Suppressor macrophage treated with lipopolysaccharide for 4 hours (primary cell): ENCODE results near the gene MRPL28.
"Not testable (repeated sequence)": the region's sequence is repeated elsewhere in the genome, so short reads cannot be mapped to it uniquely, and the experiment has no call there.

Source experiments
- DNase-seq: peaks from one replicate; pipeline ENCODE4 v3.0.0-alpha.2; 2020

Gene MRPL28

DNA sequence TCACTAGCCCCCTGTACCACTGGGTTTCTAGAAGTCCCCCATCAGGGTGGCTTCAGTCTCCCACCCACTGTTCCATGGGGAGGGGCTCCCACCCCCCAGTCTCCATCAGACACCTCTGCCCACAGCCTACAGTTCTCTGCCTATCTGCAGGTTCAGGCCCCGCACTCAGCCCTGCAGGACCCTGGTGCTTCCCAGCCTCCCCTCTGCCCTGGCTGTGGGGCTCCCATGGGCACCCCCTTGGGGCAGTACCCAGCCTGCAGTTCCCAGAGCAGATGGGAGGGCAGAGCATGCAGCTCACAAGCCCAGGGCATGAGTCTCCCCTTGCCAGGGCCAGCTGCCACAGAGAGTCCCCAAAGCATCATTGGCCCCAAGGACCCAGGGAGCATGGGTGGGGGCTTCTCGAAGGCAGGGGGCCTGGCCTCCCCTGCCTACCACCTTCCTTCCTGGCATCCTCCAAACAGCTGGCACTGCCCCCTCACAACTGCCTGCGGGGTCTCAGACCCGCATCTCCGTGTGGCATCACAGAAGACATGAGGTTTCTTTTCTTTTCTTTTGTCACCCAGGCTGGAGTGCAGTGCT is 2.8 kb upstream of the MRPL28 start:
- DNase-seq: no peak

DNA sequence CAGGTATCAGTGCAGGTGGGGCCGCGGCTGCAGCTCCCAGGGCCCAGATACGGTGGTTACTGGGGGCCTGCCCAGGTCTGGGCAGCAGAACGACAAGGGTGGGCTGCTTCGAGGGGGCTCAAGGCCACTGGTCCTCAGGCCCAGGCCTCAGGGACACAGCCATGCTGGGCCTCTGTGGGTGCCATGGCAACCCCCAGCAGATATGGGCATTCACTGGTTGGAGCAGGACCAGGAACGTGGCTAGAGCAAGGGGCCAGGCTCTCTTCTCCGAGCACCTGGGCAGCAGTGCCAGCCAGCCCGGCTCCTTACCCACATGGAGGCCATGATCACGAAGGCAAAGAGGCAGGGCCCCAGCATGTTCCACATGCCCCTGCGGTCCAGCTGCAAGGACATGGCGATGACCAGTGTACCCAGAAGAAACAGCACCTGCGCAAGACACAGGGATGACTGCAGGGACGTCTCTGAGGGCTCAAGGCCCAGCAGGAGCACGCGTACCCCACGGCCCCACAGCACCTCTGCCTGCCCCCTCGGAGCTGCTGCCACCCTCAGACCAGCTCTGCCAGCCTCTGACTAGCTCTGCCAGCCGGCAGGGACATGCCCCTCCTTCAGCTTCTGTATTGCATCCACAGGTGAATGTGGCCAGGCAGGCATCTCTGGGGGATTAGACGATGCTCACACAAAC is 2.1 kb upstream of the MRPL28 start:
- DNase-seq: no peak

DNA sequence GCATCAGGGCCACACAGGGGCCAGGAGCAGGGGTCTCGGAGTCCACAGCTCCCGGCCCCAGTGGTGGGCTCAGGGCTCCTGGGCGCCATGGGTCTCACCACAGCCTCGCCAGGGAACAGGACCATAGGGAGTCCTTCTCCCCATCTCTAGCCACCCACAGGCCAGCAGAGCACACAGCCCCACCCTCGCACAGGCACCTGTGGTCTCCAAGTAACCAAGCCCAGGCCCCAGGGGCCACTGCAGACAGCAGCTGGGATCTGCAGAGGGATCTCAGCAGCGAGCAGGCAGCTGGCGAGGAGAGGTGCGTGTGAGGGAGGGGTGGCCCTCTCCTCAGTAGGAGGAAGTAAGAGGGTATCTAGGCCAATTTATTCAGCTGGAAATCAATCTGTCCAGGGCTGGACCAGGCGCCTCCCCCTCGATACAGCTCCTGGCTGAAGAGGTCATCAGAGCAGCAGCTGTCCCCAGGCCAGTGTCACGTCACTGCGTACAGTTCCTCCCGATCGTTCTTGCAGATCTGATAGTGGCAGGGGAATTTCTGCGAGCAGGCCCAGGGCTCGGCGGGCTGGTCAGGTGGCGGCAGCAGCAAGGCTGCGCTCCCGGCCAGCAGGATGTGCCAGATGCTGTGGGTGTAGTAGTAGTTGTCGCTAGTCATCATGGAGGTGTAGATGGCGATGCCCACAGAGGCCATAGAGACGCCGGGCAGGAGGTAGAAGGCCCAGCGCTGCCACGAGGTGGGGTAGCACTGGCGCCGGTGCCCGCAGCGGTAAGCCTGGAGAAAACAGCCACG is 1.4 kb upstream of the MRPL28 start:
- no peak for DNase-seq

DNA sequence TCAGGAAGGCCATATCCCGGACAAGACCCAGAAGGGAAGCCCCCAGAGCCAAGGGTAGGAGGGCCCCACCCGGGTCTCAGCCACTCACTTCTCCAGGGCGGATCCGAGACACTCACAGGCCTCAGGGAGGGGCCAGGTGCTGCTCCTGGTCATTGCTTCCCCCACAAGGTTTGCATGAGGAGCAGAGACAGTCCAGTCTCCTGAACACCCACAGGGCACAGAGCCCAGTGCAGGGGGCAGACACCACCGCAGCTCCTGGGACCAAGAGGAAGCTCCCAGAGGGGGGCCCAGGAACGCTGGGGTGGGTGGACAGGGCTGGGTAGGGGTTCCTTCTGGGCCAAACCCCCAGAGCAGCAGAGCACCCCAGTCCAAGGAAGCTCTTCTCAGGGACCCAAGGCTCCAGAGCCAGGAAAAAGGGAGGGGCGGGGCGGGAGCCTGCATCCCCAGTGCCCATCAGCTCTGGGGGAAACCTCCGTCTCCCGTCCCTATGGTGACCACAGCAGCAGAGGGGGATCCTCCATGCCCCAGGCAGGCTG is 709 bp upstream of the MRPL28 start:
- DNase-seq: no peak

DNA sequence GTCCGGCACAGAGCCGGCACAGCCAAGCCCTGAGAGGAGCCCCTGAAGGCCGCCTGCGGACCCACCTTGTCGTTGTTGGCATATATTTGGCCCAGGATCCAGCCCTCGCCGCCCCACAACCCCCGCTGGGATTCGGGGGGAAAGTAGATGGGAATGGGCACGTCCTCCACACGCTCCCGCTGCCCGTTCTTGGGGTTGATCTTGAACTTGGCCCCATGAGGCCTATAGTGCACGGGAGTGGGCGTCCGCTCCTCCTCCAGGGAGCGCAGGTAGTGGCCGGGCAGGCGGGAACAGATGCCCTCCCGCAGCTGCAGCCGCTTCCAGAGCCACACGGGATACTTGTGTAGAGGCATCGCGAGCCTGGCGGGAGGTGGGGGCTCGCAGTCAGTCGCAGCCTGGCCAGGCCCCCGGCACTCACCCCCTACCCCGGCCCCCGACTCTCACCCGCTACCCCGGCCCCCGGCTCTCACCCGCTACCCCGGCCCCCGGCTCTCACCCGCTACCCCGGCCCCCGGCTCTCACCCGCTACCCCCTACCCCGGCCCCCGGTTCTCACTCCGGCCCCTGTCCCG is 387 bp downstream of the MRPL28 start:
- no peak for DNase-seq

DNA sequence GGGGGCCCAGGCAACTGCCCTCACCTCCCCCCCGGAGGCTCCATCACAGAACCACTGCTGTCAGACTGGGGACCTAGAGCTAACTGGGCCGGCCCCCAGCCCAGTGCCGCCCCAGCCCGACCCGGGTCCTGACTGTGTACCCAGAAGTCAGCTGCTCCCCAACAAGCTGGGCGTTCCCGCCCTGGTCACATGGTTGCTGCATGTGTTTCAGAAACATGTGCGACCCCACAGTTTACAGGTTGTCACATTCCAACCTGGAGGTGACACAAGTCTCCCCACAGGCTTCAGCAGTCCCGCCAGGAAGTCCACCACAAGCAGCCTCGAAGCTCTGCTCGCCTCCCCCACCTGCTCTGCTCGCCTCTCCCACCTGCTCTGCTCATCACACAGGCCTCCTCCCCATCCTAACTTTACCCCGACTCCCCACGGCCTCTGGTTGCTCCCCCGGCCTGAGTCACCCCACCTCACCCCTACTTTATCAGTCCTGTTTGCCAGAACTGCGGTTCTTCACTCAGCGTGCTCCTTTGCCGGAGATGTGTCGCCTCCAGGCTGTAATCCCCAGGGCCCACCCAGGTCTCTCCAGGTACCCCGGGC is 968 bp downstream of the MRPL28 start:
- DNase-seq: no peak

DNA sequence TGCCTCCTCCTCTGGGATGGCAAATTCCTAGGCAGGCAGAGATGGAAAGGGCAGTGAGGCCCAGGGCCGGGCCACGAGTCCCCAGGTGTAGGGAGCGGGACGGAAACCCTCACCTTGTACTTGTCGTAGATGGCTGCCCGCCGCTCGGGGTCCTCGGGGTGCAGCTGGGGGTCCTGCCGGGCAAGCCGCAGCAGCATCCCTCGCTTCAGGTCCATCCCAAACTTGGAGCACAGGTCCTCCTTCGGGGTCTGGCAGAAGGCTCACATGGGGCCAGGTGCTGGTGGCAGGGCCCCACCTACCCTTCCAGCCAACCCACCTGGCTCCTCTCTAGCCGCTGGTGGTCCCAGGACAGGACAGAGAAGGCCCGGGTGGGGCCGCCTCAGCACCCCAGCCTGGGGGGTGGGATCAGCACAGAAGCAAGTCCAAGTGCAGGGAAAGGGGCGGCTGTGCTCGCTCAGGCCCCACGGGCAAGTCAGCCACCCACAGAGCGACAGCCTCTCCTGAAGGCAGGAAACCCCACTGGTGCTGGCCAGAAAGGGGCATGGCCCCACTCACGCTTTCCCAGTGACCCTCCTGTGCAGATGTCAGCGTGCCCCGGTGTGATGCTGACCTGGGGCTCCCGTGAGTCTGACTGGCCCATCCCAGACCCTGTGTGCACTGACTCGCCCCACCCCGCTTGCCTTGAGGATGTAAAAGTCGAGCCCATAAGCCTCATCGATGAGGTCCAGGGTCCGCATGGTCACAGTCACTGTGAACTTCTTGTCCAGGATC is 1.8 kb downstream of the MRPL28 start:
- DNase-seq: no peak

DNA sequence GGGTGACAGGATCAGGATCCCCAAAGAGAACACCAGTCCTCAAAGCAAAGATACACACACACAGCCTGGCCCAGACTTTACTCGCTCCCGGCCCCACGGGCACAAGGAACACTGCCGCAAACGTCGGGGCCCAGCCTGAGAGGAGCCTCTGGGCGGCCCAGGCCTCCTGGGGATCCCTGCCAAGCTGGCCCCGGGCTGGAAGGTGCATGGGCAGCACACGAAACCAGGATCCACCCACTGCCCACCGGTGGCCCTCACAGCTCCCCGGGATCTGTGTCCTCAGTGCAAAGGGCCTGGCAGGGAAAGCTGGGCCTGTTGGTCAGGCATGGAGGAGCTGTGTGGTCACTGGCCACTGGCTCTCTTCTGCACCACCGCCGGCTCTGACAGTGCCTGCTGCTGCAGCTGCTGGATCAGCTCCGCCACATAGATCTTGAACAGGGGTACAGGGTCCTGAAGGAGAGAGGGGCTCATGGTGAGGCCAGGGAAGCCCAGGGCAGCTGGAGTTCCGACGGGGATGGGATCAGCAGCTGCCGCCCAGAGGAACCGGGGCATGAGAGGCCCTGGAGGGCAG is 2.9 kb downstream of the MRPL28 start:
- no peak for DNase-seq

DNA sequence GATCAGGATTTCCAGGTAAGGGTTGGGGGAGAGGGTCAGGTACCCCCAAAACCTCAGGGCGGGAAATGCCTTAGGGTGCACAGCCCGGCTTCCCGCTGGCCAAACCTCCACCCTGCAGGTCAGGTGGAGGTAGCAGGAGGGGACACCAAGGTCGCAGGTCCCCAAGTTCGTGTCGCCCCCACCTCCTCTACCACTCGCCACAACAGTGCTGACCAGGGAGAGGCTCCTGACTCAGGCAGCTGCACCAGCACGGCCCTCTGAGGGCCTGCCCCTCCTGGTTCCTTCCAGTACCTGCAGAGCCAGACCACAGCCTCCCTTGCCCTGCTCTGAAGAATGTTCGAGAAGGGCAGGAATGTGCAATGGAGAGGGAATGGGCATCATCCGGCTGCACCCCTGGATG is 3.9 kb downstream of the MRPL28 start:
- no peak for DNase-seq

DNA sequence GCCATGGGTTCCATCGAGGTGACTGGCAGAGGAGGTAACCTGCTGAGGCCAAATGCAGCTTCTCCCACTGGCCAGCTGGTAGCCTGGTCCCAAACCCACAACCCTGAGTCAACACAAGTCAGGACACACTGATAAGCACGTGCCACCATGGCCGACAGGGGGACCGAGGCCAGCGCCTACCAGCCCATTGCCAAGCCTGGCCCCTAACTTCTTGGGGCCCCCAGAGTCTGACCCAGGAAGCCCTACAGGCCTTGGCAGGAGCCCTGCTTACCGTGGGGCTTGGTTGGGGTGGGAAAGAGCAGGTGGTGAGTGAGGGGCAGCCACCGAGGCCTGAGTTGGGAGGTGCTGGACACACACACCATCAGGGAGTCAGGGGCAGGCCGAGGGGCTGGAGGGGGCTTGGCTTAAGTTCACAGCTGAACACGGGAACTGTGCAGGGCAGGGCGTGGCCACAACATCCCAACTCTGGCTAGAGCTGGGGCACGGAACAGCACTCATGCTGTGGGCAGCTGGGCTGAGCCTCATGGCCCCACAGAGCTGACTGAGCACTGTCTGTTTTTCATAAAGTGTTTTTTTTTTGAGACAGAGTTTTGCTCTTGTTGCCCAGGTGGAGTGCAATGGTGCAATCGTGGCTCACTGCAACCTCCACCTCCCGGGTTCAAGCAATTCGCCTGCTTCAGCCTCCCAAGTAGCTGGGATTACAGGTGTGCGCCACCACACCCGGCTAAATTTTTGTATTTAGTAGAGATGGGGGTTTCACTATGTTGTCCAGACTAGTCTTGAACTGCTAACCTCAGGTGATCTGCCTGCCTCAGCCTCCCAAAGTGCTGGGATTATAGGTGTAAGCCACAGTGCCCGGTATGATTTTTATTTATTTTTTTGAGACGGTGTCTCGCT is 5.5 kb downstream of the MRPL28 start:
- DNase-seq: no peak

DNA sequence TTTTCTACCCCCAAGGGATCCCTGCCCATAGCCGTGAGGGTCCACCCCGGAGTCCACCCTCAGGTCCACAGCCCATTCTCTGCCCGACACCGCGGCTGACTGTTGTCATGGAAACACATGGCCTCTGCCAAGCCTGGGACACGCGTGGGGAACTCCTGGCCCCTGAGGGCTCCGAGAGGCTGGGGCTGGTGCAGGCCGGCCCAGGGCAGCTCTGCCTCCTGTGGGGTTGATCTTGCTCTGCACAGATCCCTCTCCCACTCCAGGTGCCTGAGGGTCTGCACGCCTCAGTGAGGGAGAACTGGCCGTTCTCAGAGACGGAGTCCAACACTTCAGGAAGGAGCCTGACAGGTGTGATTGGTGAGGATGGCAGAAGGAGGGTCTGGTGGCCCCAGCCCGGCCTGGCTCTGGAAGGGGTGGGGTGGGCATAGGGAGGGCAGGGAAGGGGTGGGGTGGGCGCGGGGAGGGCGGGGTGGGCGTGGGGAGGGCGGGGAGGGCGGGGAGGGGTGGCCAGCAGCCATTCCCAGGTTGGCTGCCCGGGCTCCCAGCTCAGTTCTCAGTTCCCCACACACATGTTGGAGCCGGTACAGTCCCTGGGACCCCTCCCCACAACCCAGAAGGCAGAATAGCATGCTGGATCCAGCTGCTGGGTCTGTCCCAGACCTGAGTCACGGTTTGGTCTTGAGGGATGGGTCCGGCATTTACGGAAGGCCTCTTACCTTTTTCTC is 6.4 kb downstream of the MRPL28 start:
- DNase-seq: no peak

DNA sequence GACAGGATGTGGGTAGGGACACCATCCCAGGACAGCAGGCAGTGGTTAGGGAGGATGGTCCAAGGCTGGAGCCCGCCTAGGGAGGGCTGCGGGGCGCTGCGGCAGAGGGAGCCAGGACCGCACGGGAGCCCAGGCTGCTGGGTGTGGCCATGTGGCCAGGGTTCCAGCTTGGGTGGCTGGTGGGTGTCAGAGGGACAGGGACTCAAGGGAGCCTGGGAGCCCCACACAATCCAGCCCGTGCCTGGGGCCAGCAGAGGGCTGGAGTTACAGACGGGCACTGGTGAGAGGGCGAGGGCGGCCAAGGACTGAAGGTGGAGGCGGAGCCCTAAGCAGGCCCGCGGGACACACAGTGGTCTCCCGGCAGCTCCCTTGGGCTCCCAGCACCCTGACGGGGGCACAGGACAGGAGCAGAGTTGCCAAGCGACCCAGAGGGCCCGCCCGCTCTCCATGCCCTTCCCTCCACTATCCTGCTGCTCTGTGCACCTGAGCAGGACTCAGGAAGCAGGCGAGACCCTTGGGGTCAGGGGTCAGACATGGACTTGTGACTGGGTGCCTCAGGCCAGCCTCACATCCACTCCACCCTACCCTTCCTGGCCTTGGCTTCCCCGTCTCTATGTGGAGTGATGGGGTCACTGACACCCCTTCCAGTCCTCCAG is 7.1 kb downstream of the MRPL28 start:
- no peak for DNase-seq

DNA sequence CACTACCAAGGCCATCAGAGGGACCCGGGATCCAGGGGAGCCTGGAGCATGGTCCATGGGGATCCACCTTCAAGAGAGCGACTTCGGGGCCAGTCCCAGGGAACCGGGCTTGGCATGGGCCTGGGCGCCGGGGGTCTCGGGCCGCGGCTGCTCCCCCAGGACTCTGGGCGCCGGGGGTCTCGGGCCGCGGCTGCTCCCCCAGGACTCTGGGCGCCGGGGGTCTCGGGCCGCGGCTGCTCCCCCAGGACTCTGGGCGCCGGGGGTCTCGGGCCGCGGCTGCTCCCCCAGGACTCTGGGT is 7.7 kb downstream of the MRPL28 start:
- not testable (repeated sequence) for DNase-seq

DNA sequence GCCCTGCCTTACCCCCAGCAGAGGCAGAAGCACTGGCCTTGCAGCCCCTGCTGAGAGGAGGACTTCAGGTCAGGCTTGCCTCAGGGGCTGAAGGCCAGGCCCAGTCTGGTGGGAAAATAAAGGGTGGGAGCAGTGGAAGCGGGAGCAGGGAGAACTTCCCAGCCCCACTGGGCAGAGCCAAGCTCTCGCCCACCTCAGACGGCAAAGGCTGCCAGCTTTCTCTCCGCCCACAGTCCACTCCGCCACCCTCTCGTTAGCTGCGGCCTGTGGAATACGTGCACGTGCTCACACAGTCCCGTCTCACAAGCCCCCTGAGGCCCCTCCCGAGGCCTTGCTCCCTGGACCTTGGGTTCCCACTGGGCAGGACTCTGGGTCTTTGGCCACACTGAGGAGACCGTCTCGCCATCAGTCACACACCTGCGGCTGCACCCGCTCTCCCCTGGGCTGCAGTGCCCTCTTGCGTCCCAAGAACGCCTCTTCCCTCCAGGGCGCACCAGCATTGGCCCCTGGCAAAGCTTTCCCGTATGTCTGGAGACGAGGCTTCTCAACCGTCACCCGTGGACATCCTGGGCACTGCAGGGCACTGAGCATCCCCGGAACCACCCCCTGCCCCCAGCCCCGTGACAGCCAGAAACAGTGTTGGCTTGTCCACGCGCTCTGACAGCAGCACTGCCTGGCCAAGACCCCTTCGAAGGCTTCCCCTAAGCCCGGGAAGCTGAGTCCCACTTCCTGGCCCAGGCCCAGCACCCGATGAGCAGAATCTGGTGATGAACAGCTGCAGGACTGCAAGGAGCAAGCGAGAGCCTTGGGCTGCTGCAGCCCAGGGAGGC is 8.3 kb downstream of the MRPL28 start:
- DNase-seq: peak; percentile 81

DNA sequence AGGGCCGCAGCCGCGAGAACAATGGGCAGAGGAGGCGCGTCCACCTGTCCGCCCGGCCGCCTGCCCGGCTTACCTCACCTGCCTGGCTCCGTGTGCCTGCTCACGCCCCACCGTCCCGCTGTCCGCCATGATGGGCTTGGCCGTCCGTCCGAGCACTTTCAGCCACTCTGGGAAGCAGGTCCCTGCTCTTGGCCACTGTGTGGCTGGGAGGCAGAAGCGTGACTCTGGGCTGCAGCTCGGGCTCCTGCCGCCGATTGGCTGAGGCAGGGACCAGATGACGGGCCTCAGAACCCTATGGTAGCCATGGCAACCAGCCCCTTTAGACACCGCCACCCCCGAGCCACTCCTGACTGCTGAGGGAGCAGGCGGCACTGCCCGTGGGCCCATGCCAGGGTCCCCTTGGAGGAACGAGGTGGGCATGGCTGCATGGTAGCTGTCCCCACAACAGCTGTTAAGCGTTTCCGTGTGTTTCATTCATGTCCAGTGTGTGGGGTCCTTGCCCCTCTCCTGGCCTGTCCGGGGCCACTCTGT is 8.9 kb downstream of the MRPL28 start:
- no peak for DNase-seq

DNA sequence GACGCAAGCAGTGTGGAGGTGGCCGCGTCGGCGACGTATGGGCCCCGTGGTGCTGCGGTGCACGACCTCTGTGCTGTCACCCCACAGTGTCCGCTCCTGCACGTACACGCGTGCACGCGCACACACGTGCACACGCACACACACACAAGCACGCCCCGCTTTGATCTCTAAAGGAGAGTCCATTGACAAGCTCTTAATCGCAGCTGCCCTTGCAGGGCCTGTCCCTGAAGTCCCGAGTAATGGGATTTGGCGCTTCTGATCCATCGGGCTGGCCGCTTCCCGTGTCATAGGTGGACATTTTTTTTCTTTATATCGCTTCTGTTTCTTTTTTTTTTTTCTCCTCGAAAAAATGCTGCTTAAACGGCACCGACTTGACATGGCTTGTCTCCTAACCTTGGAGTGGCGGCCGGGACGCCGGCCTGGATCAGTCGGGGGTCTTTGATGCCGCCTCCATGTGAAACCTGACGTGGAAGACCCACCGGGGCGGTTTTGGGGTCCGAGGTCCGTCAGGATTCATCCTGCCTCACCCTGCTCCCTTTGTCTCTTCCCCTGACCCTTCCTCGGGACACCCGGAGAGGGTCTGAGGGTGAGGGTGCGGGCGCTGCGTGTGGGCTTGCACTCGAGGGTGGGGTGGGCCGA is 9.5 kb downstream of the MRPL28 start:
- DNase-seq: no peak

DNA sequence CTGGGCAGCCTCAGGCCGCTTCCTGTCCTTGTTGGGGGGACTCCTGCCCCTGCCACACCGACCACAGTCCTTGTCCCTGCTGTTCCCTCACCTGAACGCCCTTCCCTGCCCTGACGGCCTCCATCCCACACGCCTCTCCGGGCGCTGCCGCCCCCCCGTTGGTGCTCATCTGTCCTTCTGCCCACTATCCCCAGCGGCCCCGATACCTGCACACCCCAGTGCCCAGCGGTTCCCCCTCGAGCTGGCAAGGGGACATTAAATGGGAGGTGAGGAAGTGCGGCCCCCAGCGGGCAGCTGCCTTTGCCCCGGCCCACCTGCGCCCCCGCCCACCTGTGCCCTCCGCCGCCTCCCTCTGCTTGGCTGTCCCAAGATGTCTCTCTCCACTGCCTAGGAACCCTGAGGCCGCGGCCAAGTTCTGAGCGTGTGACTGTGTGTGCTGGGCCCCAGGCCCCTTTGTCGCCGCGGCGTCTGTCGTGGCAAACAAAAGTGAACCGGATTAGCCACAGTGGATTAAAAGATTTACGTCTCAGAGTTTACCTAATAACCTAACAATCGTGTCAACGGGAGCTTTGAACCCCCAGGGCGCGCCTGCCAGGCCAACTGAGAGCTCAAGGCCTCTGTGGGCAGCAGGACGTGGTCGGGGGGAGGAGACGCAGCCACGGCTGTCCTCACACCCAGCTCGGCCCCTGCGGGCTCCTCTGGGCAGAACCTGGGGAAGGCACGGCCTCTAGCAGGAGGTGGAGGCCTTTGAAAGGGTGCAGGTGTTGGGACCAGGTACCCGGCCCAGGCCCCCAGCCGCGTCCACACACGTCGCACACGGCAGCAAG is 10.3 kb downstream of the MRPL28 start:
- DNase-seq: no peak
